H1 (cell line): ENCODE measurements around the gene RILP. TPM values are rescaled to one million over a fixed set of nuclear protein-coding genes. Genes with fewer than 3 reads are reported as not detected.

Experiments
- CTCF ChIA-PET: fragments of 300-600 bp; sonication (Branson Sonifier 250); formaldehyde crosslinking; loops from one replicate; lab custom pipeline; 2021; ENCODE audit not compliant: partially characterized antibody; lab: Charles Lee
- POLR2A ChIA-PET: fragments of 300-600 bp; sonication (Branson Sonifier 250); formaldehyde crosslinking; loops from one replicate; lab custom pipeline; 2021; ENCODE audit warnings: inconsistent platforms; ENCODE audit not compliant: partially characterized antibody; lab: Charles Lee
- DNase-seq, 2 experiments: peaks; one replicate each; pipeline versions ENCODE4 v3.0.0 to v3.0.0-alpha.2; 2010 to 2022; ENCODE audit warnings: low spot score in 2 of 2, low read depth in 1 of 2, mixed read lengths in 1 of 2
- FAIRE-seq: peaks from 2 replicates; lab custom pipeline; 2011; peaks lifted over from hg19 to GRCh38; lab: Jason Lieb, UNC
- H2AFZ ChIP-seq: 2 replicates; pipeline ENCODE4 v1.8.1; 2012; ENCODE audit warnings: low read length, inconsistent platforms
- H2AK5ac ChIP-seq: 2 replicates; pipeline ENCODE4 v1.6.1; 2013; ENCODE audit warnings: low read depth, low read length
- H2BK120ac ChIP-seq: replicated peaks from 2 replicates; pipeline ENCODE3; 2013; ENCODE audit warnings: low read depth, low read length, inconsistent platforms
- H2BK12ac ChIP-seq: 2 replicates; pipeline ENCODE4 v1.6.1; 2013; ENCODE audit warnings: low read depth, low read length
- H2BK15ac ChIP-seq: 2 replicates; pipeline ENCODE4 v1.6.1; 2013; ENCODE audit warnings: low read length
- H2BK20ac ChIP-seq: 2 replicates; pipeline ENCODE4 v1.6.1; 2013; ENCODE audit warnings: low read length
- H2BK5ac ChIP-seq: 2 replicates; pipeline ENCODE4 v1.6.1; 2013; ENCODE audit warnings: low read depth, low read length
- H3K14ac ChIP-seq: 2 replicates; pipeline ENCODE4 v1.6.1; 2013; ENCODE audit warnings: inconsistent platforms; ENCODE audit not compliant: insufficient read length
- H3K18ac ChIP-seq: 2 replicates; pipeline ENCODE4 v1.6.1; 2013; ENCODE audit warnings: low read length; ENCODE audit errors: extremely low read depth
- H3K23ac ChIP-seq: 2 replicates; pipeline ENCODE4 v1.6.1; 2013; ENCODE audit warnings: inconsistent platforms; ENCODE audit not compliant: insufficient read length
- H3K23me2 ChIP-seq: 2 replicates; pipeline ENCODE4 v1.6.1; 2013; ENCODE audit warnings: low read depth, low read length
- H3K27ac ChIP-seq: 2 replicates; pipeline ENCODE4 v1.6.1; 2011; ENCODE audit warnings: low read depth, low read length, inconsistent platforms
- H3K27me3 ChIP-seq, 4 experiments: replicated peaks in 1 of 4; 1 replicate in 1 of 4; 2 replicates in 3 of 4; pipeline versions ENCODE4 v1.6.1 to v1.8.1; 2011 to 2013; ENCODE audit warnings: low read length in 3 of 4, mild to moderate bottlenecking in 3 of 4, inconsistent platforms in 2 of 4, mixed read lengths in 2 of 4, moderate library complexity in 1 of 4; ENCODE audit not compliant: control insufficient read depth in 3 of 4, insufficient read depth in 3 of 4; ENCODE audit errors: extremely low read depth in 1 of 4
- H3K36me3 ChIP-seq, 4 experiments: 2 replicates each; pipeline versions ENCODE4 v1.6.1 to v1.8.1; 2011 to 2013; ENCODE audit warnings: mild to moderate bottlenecking in 4 of 4, low read length in 3 of 4, moderate library complexity in 2 of 4, control low read depth in 1 of 4, inconsistent platforms in 1 of 4; ENCODE audit not compliant: insufficient read depth in 4 of 4, control insufficient read depth in 2 of 4
- H3K4ac ChIP-seq: replicated peaks from 2 replicates; pipeline ENCODE3; 2013; ENCODE audit warnings: low read length, low read depth, mixed read lengths, inconsistent platforms; ENCODE audit not compliant: insufficient read length
- H3K4me1 ChIP-seq, 4 experiments: replicated peaks in 1 of 4; 1 replicate in 1 of 4; 2 replicates in 3 of 4; pipeline versions ENCODE4 v1.6.1 to v1.8.1; 2011 to 2013; ENCODE audit warnings: low read length in 3 of 4, inconsistent platforms in 2 of 4, mixed read lengths in 1 of 4; ENCODE audit not compliant: insufficient read depth in 4 of 4, control insufficient read depth in 3 of 4
- H3K4me2 ChIP-seq, 2 experiments: 2 replicates each; pipeline versions ENCODE4 v1.6.1 to v1.8.1; 2011 to 2013; ENCODE audit warnings: low read depth in 2 of 2, low read length in 2 of 2, control low read depth in 1 of 2, inconsistent platforms in 1 of 2, mild to moderate bottlenecking in 1 of 2; ENCODE audit not compliant: insufficient read depth in 1 of 2
- H3K4me3 ChIP-seq, 4 experiments: fragments of 200-600, 300-600 bp in 1 of 4; sonication (generic), shearing (Covaris generic), sonication (Bioruptor Twin) in 1 of 4; 2 replicates each; pipeline versions ENCODE4 v1.5.1 to v1.8.1; 2011 to 2016; ENCODE audit warnings: low read length in 4 of 4, low read depth in 3 of 4, control low read depth in 2 of 4, inconsistent platforms in 2 of 4, mild to moderate bottlenecking in 2 of 4, mixed read lengths in 1 of 4, moderate library complexity in 1 of 4; ENCODE audit not compliant: insufficient read depth in 2 of 4; ENCODE audit errors: extremely low read depth in 1 of 4
- H3K56ac ChIP-seq: replicated peaks from 2 replicates; pipeline ENCODE3; 2013; ENCODE audit warnings: low read depth, mild to moderate bottlenecking, mixed read lengths, low read length, inconsistent platforms; ENCODE audit not compliant: insufficient read length
- H3K79me1 ChIP-seq: 2 replicates; pipeline ENCODE4 v1.6.1; 2013; ENCODE audit warnings: low read depth, low read length, control low read depth
- H3K79me2 ChIP-seq, 2 experiments: 2 replicates each; pipeline versions ENCODE4 v1.6.1 to v1.8.1; 2012 to 2013; ENCODE audit warnings: low read length in 2 of 2, mild to moderate bottlenecking in 2 of 2, inconsistent platforms in 1 of 2; ENCODE audit not compliant: insufficient read depth in 2 of 2, control insufficient read depth in 1 of 2
- H3K9ac ChIP-seq, 4 experiments: replicated peaks in 1 of 4; 1 replicate in 1 of 4; 2 replicates in 3 of 4; pipeline versions ENCODE4 v1.6.1 to v1.8.1; 2011 to 2013; ENCODE audit warnings: low read depth in 3 of 4, low read length in 3 of 4, control low read depth in 2 of 4, mild to moderate bottlenecking in 2 of 4, moderate library complexity in 2 of 4, inconsistent platforms in 1 of 4; ENCODE audit errors: extremely low read depth in 1 of 4
- H3K9me3 ChIP-seq, 2 experiments: 2 replicates each; pipeline versions ENCODE4 v1.6.1 to v1.8.1; 2012 to 2013; ENCODE audit warnings: mild to moderate bottlenecking in 2 of 2, moderate library complexity in 2 of 2, control low read depth in 1 of 2, inconsistent platforms in 1 of 2, low read depth in 1 of 2, low read length in 1 of 2, mixed read lengths in 1 of 2; ENCODE audit not compliant: insufficient read depth in 2 of 2
- H4K20me1 ChIP-seq, 2 experiments: replicated peaks in 1 of 2; 2 replicates each; pipeline versions ENCODE3 to v1.8.1; 2011 to 2013; ENCODE audit warnings: inconsistent platforms in 2 of 2, low read length in 2 of 2, mild to moderate bottlenecking in 1 of 2; ENCODE audit not compliant: insufficient read depth in 2 of 2, control insufficient read depth in 1 of 2
- H4K5ac ChIP-seq: 2 replicates; pipeline ENCODE4 v1.6.1; 2013; ENCODE audit warnings: low read length, low read depth, mixed read lengths, inconsistent platforms; ENCODE audit not compliant: insufficient read length
- H4K8ac ChIP-seq: 2 replicates; pipeline ENCODE4 v1.8.0; 2013; ENCODE audit warnings: mild to moderate bottlenecking, moderate library complexity, low read length, inconsistent platforms; ENCODE audit not compliant: insufficient read depth; ENCODE audit errors: extremely low read depth
- H4K91ac ChIP-seq: replicated peaks from 2 replicates; pipeline ENCODE3; 2013; ENCODE audit warnings: low read length, mixed read lengths, inconsistent platforms; ENCODE audit not compliant: insufficient read length
- ATF2 ChIP-seq: IDR thresholded peaks from 2 replicates; pipeline ENCODE4 v1.6.1; 2012; ENCODE audit warnings: low read length, inconsistent platforms
- BACH1 ChIP-seq: IDR thresholded peaks from 2 replicates; pipeline ENCODE4 v1.6.1; 2012; ENCODE audit warnings: low read length, improper control_type of control experiment
- CBX8 ChIP-seq: fragments of 300-800, 300-1000 bp; sonication (generic); IDR thresholded peaks from 2 replicates; pipeline ENCODE4 v1.7.1; 2016; ENCODE audit warnings: low read depth, low read length, borderline replicate concordance
- EP300 ChIP-seq, 2 experiments: IDR thresholded peaks; 1 replicate in 1 of 2; 2 replicates in 1 of 2; pipeline ENCODE4 v1.6.1; 2011 to 2012; ENCODE audit warnings: low read depth in 2 of 2, low read length in 2 of 2, mild to moderate bottlenecking in 2 of 2, borderline replicate concordance in 1 of 2, inconsistent platforms in 1 of 2, moderate library complexity in 1 of 2
- HDAC2 ChIP-seq, 2 experiments: fragments of 300-600 bp in 1 of 2; sonication (generic) in 1 of 2; IDR thresholded peaks; 2 replicates each; pipeline ENCODE4 v1.6.1; 2011 to 2012; ENCODE audit warnings: low read depth in 2 of 2, low read length in 2 of 2, mild to moderate bottlenecking in 2 of 2, moderate library complexity in 2 of 2, borderline replicate concordance in 1 of 2, inconsistent platforms in 1 of 2
- JUN ChIP-seq: IDR thresholded peaks from 2 replicates; pipeline ENCODE4 v1.6.1; 2011; ENCODE audit warnings: low read depth, mild to moderate bottlenecking, improper control_type of control experiment, low read length
- MAX ChIP-seq: IDR thresholded peaks from 2 replicates; pipeline ENCODE4 v1.6.1; 2012; ENCODE audit warnings: inconsistent platforms
- RFX5 ChIP-seq: IDR thresholded peaks from 2 replicates; pipeline ENCODE4 v1.6.1; 2011; ENCODE audit warnings: low read depth, low read length, improper control_type of control experiment, borderline replicate concordance
- SIRT6 ChIP-seq: IDR thresholded peaks from one replicate; pipeline ENCODE4 v1.7.1; 2012; ENCODE audit warnings: low read length, inconsistent platforms
- SP4 ChIP-seq: IDR thresholded peaks from 2 replicates; pipeline ENCODE4 v1.6.1; 2012; ENCODE audit warnings: low read length, inconsistent platforms
- TAF7 ChIP-seq: optimal IDR thresholded peaks from 2 replicates; pipeline ENCODE3; 2011; ENCODE audit warnings: low read depth, mild to moderate bottlenecking, inconsistent platforms, low read length, moderate library complexity, borderline replicate concordance
- WGBS, 2 experiments: shearing (Covaris generic) in 1 of 2; methylation state at CpG; one replicate each; pipeline versions ENCODE4 v1.1.6 to v1.1.7; 2013 to 2015; ENCODE audit warnings: low lambda C conversion rate in 2 of 2, mixed read lengths in 2 of 2, inconsistent platforms in 1 of 2, low coverage in 1 of 2, missing lambda C conversion rate in 1 of 2; ENCODE audit not compliant: insufficient replicate concordance in 2 of 2, insufficient coverage in 1 of 2, insufficient read length in 1 of 2; ENCODE audit errors: extremely low coverage in 1 of 2, missing lambda C conversion rate in 1 of 2; 5-methylcytosine and 5-hydroxymethylcytosine counted together
- polyA plus RNA-seq, 7 experiments: library from polyadenylated mRNA; depleted of rRNA in 3 of 7; stranded (reverse) in 5 of 7; unstranded in 2 of 7; fragments of >200 nt in 5 of 7; fragments of 200-250 nt in 2 of 7; gene quantifications; 1 replicate in 5 of 7; 2 replicates in 1 of 7; 4 replicates in 1 of 7; pipeline versions ENCODE4 v1.2.1 to v1.2.3, GENCODE V29; 2011 to 2013; ENCODE audit warnings: missing spikeins in 2 of 7, mixed read lengths in 2 of 7
- total RNA-seq: library from RNA; stranded (reverse); fragmentation: NEBNext Ultra II Directional; extraction: Animal tissue kit (Norgen Biotek cat#: 25700); gene quantifications from 2 replicates; pipeline ENCODE4 v1.2.1, GENCODE V29; 2021

Gene RILP
- total and polyA plus RNA-seq, 2 of the 8 experiments (the other 6 are each of a cell fraction or from before 2014, with no cell fraction given): 6.8 to 7.2 TPM

GRCh38 chr17:1638171-1638590 is 11.5 kb downstream of the RILP start:
- H2AFZ ChIP-seq: no peak overlapping the region
- no peak overlapping the region for H4K91ac ChIP-seq
- 0 out of 8 replicates have a peak, but pooled peaks cover 0 to 2% (median 0%) of the 10 kb centered on the region in 4 experiments for H3K36me3 ChIP-seq
- H3K4me1 ChIP-seq: peaks cover 0 to 24% (median 9%) of the 10 kb centered on the region in 4 experiments; a peak in 4 of 7 replicates
- WGBS, 2 experiments: 77% methylated on average over 17 of the region's 17 CpGs; no CpG with 5 or more reads in 1 of the 2 experiments
- H4K20me1 ChIP-seq: no peaks in the 10 kb centered on the region
- H2BK20ac ChIP-seq: no peak overlapping the region
- FAIRE-seq (no peak), DNase-seq (no peak)
- H3K27ac ChIP-seq: no peak overlapping the region
- peak overlapping the region; percentile 75; the same call in 1 of the 2 replicates for H2BK12ac ChIP-seq
- H3K79me2 ChIP-seq: no peaks in the 10 kb centered on the region
- no peak overlapping the region for H2BK120ac ChIP-seq
- ChIA-PET CTCF (interaction anchor here (0.8 to 4.4 kb wide), 3 partner anchors 8 to 65 kb away, joined by 4 to 36 read pairs (median 4); partner anchors contain the start of gene SLC43A2), POLR2A (interaction anchor here (2.0 to 4.6 kb wide), 3 partner anchors 8 to 52 kb away, joined by 6 to 29 read pairs (median 11); partner anchors contain the start of gene SLC43A2)
- no peak overlapping the region for H3K4ac ChIP-seq
- H3K18ac ChIP-seq: peak overlapping the region; percentile 71
- 0 out of 2 replicates have a peak overlapping the region, but pooled peaks have one; percentile 35 for H2BK5ac ChIP-seq
- H3K79me1 ChIP-seq: no peaks in the 10 kb centered on the region
- no peak overlapping the region for H3K4me2 ChIP-seq
- H3K56ac ChIP-seq: no peak overlapping the region
- H4K5ac ChIP-seq: no peak overlapping the region
- no peak overlapping the region for H3K4me3 ChIP-seq
- H2AK5ac ChIP-seq: 0 out of 2 replicates have a peak overlapping the region, but pooled peaks have one; percentile 39
- H3K23ac ChIP-seq: no peak overlapping the region
- no peaks in the 10 kb centered on the region for H3K27me3 ChIP-seq
- no peak overlapping the region for H3K9ac ChIP-seq
- H2BK15ac ChIP-seq: no peak overlapping the region
- H3K14ac ChIP-seq: no peak overlapping the region
- no peaks in the 10 kb centered on the region for H3K23me2 ChIP-seq
- no peaks in the 10 kb centered on the region for H3K9me3 ChIP-seq
- no peak overlapping the region for H4K8ac ChIP-seq
- TF ChIP-seq MAX: no peak
- TF ChIP-seq JUN: no peak
- no peak for TF ChIP-seq RFX5
- no peak for TF ChIP-seq EP300 (IDR thresholded peaks at IDR 0.05; ENCODE audit: borderline replicate concordance in 1 of 2, low read depth in 2 of 2, low read length in 2 of 2)
- no peak for TF ChIP-seq BACH1
- TF ChIP-seq SP4: no peak
- TF ChIP-seq TAF7: no peak
- no peak for TF ChIP-seq HDAC2 (IDR thresholded peaks at IDR 0.05; ENCODE audit: borderline replicate concordance in 1 of 2, low read depth in 2 of 2, low read length in 2 of 2)
- no peak for TF ChIP-seq ATF2
- no peak for TF ChIP-seq CBX8
- TF ChIP-seq SIRT6: no peak
